ENCODE data around the gene PRPSAP1.
"Not testable (repeated sequence)": the region's sequence is repeated elsewhere in the genome, so short reads cannot be mapped to it uniquely, and the experiment has no call there.

PRPSAP1 gene

DNA sequence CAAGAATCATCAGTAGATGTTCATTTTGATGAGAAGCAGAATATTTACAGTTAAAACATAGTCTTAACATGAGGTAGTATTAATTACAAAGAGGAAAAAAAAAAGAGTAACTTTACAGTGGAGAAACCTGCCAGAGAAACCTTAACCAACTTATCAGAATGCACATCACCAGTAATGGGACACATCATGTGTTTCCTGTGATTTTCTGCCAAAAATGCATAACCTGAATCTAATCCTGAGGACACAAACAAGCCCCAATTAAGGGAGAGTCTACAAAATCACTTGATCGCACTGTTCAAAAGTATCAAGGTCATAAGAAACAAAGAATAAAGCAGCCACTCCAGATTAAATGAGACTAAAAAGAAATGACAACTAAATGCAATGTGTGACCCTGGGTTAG lies 27.4 kb downstream of the PRPSAP1 start:
- DNase-seq (ENCODE audit: low read depth, low spot score) = no peak

GRCh38 chr17:76318586-76318985 lies 35.1 kb downstream of the PRPSAP1 start:
- DNase-seq (ENCODE audit: low read depth, low spot score) = no peak

DNA sequence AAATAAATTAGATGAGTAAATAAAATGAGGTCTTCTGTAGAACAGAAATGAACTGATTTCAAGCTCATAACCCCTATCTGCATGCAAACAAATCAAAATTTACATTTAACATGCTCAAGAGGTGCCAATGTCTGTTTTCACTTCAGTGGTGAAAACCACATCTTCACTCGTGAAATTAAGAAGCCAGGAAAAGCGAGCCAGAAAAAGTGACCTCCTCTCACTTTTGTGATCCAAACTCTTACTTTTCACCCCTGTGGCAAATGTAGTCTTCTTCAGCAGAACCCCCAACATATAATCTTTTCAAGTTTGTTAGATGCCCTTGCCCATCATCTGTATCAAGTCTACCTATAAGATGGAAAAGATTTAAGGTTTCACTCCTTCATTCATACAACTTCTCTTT lies 36.2 kb downstream of the PRPSAP1 start:
- DNase-seq (ENCODE audit: low read depth, low spot score) = no peak

DNA sequence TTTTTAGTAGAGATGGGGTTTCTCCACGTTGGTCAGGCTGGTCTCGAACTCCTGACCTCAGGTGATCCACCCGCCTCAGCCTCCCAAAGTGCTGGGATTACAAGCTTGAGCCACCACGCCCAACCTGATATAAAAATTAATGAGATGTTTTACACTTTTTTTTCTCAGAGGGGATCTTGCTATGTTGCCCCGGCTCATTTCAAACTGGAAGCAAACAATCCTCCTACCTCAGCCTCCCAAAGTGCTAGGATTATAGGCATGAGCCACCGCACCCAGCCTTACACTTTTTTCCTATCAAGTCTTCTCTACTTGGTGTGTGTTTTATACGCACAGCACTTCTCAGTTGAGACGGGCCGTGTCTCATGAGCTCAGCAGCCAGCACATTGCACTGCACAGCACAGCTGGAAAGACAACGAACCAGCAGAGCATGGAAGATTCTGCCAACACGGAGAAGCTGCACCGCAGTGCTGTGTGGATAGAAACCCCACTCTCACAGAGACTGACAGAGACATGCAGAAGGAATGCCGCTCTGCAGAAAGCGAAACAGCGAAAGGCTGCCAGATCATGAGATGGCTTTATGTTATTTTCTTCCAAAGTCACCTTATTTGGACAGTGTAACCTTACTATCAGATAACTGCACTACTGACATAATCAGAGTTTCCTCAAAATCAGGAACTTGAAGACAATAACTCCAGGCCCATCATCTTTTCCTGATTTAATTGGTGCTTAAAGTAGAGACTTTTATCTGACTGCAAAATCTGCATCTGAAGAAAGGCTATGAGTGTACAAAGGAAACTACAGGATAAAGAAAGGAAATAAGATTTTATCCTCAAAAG lies 39.1 kb downstream of the PRPSAP1 start:
- no peak for DNase-seq (ENCODE audit: low read depth, low spot score)

DNA sequence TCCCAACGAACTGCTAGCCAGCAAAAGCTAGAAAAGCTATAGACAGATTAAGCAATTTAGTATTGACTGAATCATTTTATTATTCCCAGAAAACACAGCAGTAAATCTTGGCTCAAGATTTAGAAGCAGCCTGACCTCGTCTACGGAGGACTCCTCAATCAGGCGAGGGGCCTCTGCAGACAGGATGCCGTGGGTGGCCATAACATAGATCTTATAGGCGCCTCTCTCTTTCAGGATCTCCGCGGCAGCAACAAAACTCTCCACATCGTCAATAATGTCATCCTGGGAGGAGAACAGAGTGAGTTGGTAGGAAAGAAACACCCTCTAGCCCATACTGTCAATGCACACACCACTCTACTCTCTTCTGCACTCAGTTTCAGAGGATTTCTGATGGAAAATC lies 41.0 kb downstream of the PRPSAP1 start:
- no peak for DNase-seq (ENCODE audit: low read depth, low spot score)

DNA sequence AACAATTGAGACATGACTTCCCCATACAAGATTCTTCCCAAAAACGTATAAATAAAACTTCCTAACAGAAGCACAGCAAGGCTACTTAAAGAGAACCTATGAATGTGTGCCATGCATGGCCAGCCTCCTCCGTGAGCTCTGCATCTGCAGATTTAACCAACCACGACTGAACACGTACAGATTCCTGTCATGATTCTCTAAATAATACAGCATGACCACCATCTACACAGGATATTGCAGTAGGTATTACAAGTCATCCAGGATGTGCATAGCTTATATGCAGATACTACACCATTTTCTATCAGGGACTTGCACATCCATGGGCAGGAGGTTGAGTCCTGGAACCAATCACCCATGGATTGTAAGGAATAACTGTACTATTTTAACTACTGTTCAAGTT lies 44.3 kb downstream of the PRPSAP1 start:
- DNase-seq (ENCODE audit: low read depth, low spot score) = no peak

DNA sequence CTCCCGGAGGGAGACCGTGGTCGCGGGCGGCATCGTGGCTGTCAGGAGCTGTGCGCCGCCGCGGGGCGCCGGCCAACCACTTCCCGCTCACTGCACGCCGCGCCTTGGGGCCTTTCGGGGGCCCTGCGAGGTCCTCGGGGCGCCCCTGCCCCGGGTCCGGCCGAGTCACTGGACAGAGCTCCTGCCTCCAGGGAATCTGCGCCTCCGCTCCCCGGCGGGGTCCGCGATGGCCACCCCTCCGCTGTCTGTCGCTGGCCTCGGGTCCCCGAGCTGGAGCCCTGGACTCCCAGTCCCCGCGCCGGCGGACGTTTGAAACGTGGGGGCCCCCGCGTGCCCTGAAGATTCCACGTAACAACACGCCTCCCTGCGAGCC lies 45.8 kb downstream of the PRPSAP1 start, which contains the start of gene QRICH2:
QRICH2 (minus strand) TSS at position 311 of the 373 bp plus-strand sequence; CDS start at position 33, 278 bp downstream.
- no peak for DNase-seq (ENCODE audit: low read depth, low spot score)

GRCh38 chr17:76307299-76307965 lies 46.3 kb downstream of the PRPSAP1 start:
- no peak for DNase-seq (ENCODE audit: low read depth, low spot score)

DNA sequence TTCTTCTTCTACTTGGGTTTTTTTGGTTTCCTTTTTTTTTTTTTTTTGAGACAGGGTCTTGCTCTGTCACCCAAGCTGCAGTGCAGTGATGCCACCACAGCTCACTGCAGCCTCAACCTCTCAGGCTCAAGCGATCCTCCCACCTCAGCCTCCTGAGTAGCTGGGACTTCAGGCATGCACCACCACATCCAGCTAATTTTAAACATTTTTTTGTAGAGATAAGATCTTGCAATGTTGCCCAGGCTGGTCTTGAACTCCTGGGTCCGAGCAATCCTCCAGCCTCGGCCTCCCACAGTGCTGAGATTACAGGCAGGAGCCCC lies 48.6 kb downstream of the PRPSAP1 start:
- not testable (repeated sequence) for DNase-seq (ENCODE audit: low read depth, low spot score)

- DNase-seq (ENCODE audit: low read depth, low spot score) = no peak
Measured at GRCh38 chr17:76304226-76305134, 49.2 kb downstream of the PRPSAP1 start.

- DNase-seq (ENCODE audit: low read depth, low spot score) = no peak
Measured at GRCh38 chr17:76297436-76297835, 56.3 kb downstream of the PRPSAP1 start.

- no peak for DNase-seq (ENCODE audit: low read depth, low spot score)
Measured at GRCh38 chr17:76296889-76297288, 56.8 kb downstream of the PRPSAP1 start.

DNA sequence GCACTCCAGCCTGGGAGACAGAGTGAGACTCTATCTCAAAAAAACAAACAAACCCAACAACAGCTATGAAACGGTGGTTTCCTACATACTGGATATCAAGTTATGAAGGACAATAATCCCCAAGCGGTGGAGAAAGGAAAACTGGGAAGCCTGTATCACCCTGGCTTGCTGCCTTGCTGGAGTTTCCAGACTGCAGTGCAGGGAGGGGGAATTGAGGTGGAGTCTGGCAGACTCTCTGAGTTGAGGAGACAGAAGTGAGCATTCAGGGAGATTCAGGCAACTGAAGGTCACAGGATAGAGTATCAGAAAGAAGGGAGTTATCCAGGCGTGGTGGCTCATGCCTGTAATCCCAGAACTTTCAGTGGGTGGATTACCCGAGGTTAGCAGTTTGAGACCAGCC lies 57.5 kb downstream of the PRPSAP1 start:
- no peak for DNase-seq (ENCODE audit: low read depth, low spot score)

DNA sequence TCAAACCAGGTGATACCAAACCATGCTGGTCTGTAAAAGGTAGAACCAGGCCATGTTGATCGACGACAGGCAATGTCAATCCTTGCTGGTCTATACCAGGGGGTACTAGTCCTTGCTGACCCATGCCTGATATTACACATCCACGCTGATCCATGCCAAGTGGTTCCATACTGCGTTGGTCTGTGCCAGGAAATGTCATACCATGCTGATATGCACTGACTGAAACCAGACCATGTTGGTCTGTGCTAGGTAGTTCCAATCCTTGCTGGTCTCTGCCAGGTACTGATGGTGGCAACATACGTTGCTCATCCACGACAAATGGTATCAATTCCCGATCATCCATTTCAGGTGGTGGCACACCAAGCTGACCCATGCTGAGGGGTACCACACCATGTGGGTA lies 60.6 kb downstream of the PRPSAP1 start:
- no peak for DNase-seq (ENCODE audit: low read depth, low spot score)

DNA sequence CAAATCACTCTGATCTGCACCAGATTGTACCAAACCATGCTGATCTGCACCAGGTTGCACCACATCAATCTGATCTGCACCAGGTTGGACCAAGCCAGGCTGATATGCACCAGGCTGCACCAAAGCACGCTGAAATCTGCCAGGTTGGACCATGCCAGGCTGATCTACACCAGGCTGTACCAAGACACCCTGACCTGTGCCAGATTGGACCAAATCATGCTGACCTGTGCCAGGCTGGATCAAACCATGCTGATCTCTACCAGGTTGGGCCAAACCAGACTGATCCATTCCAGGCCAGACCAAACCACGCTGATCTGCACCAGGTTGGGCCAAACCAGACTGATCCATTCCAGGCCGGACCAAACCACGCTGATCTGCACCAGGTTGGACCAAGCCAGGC lies 61.1 kb downstream of the PRPSAP1 start:
- no peak for DNase-seq (ENCODE audit: low read depth, low spot score)

DNA sequence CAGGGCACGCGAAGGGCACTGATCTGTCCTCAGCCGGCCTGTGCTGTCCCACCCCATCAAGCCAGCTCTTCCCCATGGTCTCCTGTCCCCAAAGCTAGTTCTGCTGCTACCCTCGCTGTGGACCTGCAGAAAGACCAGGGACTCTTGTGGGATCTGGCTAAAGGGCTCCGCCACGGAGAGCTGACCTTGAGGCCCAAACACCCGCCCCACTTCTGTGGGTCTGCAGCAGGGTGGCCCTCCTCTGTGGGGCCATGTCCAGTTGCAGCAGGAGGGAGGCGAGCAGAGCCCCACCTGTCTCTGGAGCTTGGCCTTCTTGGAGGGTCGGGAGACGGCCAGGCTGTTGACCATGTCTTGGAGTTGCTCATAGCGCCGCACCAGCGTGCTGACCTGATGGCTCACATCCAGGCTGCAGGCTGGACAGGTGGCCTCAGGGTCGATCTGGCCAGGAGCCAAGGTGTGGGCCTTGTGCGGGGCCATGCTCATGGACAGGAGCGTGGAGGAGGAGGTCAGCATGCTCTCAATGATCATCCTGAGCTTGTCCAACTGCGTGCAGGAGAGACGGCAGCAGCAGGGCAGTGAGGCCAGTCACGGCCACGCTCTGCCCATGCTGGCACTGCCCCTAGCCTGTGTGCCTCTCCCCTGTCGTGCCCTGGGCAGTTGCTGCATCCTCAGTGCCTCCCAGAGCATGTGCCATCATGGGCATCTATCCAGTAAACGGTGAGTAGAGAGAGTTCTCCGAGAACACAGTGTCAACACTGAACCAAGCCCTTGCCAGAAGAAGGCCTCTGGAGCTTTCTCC lies 71.9 kb downstream of the PRPSAP1 start:
- DNase-seq (ENCODE audit: low read depth, low spot score) = no peak

- DNase-seq (ENCODE audit: low read depth, low spot score) = no peak
Measured at GRCh38 chr17:76280650-76281049, 73.1 kb downstream of the PRPSAP1 start.

GRCh38 chr17:76279742-76280287 lies 73.9 kb downstream of the PRPSAP1 start:
- no peak for DNase-seq (ENCODE audit: low read depth, low spot score)

- peak; percentile 80 for DNase-seq (ENCODE audit: low read depth, low spot score)
Measured at GRCh38 chr17:76278952-76279741, 74.6 kb downstream of the PRPSAP1 start.

- DNase-seq (ENCODE audit: low read depth, low spot score) = no peak
Measured at GRCh38 chr17:76278268-76278908, 75.3 kb downstream of the PRPSAP1 start.
